Muscle of leg (tissue), 11 donors: ENCODE results near the gene CRHR1. TPM values are rescaled to one million over a fixed set of nuclear protein-coding genes. Genes with fewer than 3 reads are reported as not detected.

ENCODE experiments used
- DNase-seq: peaks from one replicate; pipeline ENCODE4 v3.0.0; 2013
- H3K27ac ChIP-seq: one replicate; pipeline ENCODE4 v1.5.1; 2013; ENCODE audit warnings: mild to moderate bottlenecking, low read length, control low read depth
- H3K27me3 ChIP-seq: one replicate; pipeline ENCODE4 v1.6.1; 2013; ENCODE audit warnings: low read length; ENCODE audit not compliant: control insufficient read depth, insufficient read depth
- H3K36me3 ChIP-seq: one replicate; pipeline ENCODE4 v1.6.1; 2013; ENCODE audit warnings: low read length; ENCODE audit not compliant: control insufficient read depth, insufficient read depth
- H3K4me1 ChIP-seq: one replicate; pipeline ENCODE4 v1.6.1; 2013; ENCODE audit warnings: low read length; ENCODE audit not compliant: control insufficient read depth, insufficient read depth
- H3K4me3 ChIP-seq: one replicate; pipeline ENCODE4 v1.5.1; 2013; ENCODE audit warnings: low read length, control low read depth
- H3K9me3 ChIP-seq: replicated peaks from 2 replicates; pipeline ENCODE4 v1.6.1; 2013; ENCODE audit warnings: low read depth, low read length; ENCODE audit not compliant: control insufficient read depth
- WGBS: methylation state at CpG from one replicate; pipeline ENCODE4 v1.1.5; 2013; ENCODE audit warnings: missing lambda C conversion rate; ENCODE audit not compliant: insufficient coverage; 5-methylcytosine and 5-hydroxymethylcytosine counted together
- polyA plus RNA-seq, 8 donors: library from polyadenylated mRNA; unstranded; fragments of 120-200 nt; gene quantifications; one replicate each; pipeline versions ENCODE4 v1.2.1 to v1.2.3, GENCODE V29; 2013; ENCODE audit warnings: inconsistent platforms in 1 of 8, low replicate concordance in 1 of 8; ENCODE audit not compliant: insufficient read length in 8 of 8, insufficient read depth in 1 of 8
- total RNA-seq: library from RNA; stranded (reverse); fragments of 120-200 nt; gene quantifications from one replicate; pipeline ENCODE4 v1.2.4, GENCODE V29; 2013

CRHR1 gene
- total and polyA plus RNA-seq, 9 donors = 0.09 to 0.98 (median 0.52) TPM; not detected in 5

GRCh38 chr17:45873728-45874127 is 89.6 kb downstream of the CRHR1 start:
- peaks cover 7% of the 10 kb centered on the region for H3K27me3 ChIP-seq
- no peak overlapping the region for H3K27ac ChIP-seq
- WGBS = 13% methylated on average over 6 of the region's 6 CpGs
- no peaks in the 10 kb centered on the region for H3K36me3 ChIP-seq
- H3K4me3 ChIP-seq = no peak overlapping the region
- H3K4me1 ChIP-seq = no peaks in the 10 kb centered on the region
- H3K9me3 ChIP-seq = peaks cover 4% of the 10 kb centered on the region
- DNase-seq = no peak

- Histone ChIP-seq H3K4me1 (no peaks in the 10 kb centered on the region), H3K27me3 (peaks cover 7% of the 10 kb centered on the region), H3K9me3 (peaks cover 4% of the 10 kb centered on the region), H3K4me3 (no peak overlapping the region), H3K36me3 (no peaks in the 10 kb centered on the region), H3K27ac (no peak overlapping the region)
- no peak for DNase-seq
- no CpG with 5 or more reads among the region's 3 CpGs for WGBS
These were observed 90.0 kb downstream of the CRHR1 start for GRCh38 chr17:45874151-45874550.

GRCh38 chr17:45876539-45876938 is 92.4 kb downstream of the CRHR1 start:
- WGBS = 90% methylated on average over 3 of the region's 3 CpGs
- Histone ChIP-seq H3K4me3 (no peak overlapping the region), H3K27me3 (peaks cover 7% of the 10 kb centered on the region), H3K9me3 (peaks cover 4% of the 10 kb centered on the region), H3K27ac (no peak overlapping the region), H3K4me1 (no peaks in the 10 kb centered on the region), H3K36me3 (no peaks in the 10 kb centered on the region)
- no peak for DNase-seq

- WGBS = no CpG with 5 or more reads among the region's 1 CpG
- Histone ChIP-seq H3K4me1 (no peaks in the 10 kb centered on the region), H3K27me3 (peaks cover 7% of the 10 kb centered on the region)
These were observed 93.3 kb downstream of the CRHR1 start for GRCh38 chr17:45877467-45877866.

GRCh38 chr17:45883063-45883462 is 98.9 kb downstream of the CRHR1 start:
- no peaks in the 10 kb centered on the region for H3K4me1 ChIP-seq
- WGBS = 95% methylated on average over 2 of the region's 2 CpGs
- H3K4me3 ChIP-seq = no peak overlapping the region
- no peak for DNase-seq
- H3K36me3 ChIP-seq = no peaks in the 10 kb centered on the region
- no peak overlapping the region for H3K27ac ChIP-seq
- no peaks in the 10 kb centered on the region for H3K9me3 ChIP-seq
- peaks cover 2% of the 10 kb centered on the region for H3K27me3 ChIP-seq

More at GRCh38 chr17:45877467-45877866, 93.3 kb downstream of the CRHR1 start:
- no peak overlapping the region for H3K4me3 ChIP-seq
- H3K9me3 ChIP-seq = peaks cover 4% of the 10 kb centered on the region
- no peak for DNase-seq
- H3K36me3 ChIP-seq = no peaks in the 10 kb centered on the region
- H3K27ac ChIP-seq = no peak overlapping the region

Other genes starting within 250 kb of the CRHR1 start
- gene SPPL2C, start 60.6 kb downstream of the CRHR1 start, total RNA-seq = not detected
- gene SPPL2C, start 60.6 kb downstream of the CRHR1 start, polyA plus RNA-seq = not detected
- gene MAPT, start 110.2 kb downstream of the CRHR1 start, total RNA-seq = 4.0 TPM
- 1 to 10 TPM; 3.8 to 8.8 (median 5.8) TPM for gene MAPT, start 110.2 kb downstream of the CRHR1 start, polyA plus RNA-seq
- not detected for gene STH, start 214.9 kb downstream of the CRHR1 start, total RNA-seq
- gene STH, start 214.9 kb downstream of the CRHR1 start, polyA plus RNA-seq = not detected